Epidermal melanocyte (primary cell): Measurements from ENCODE around the gene AKR1C2.
"Not testable (repeated sequence)": the region's sequence is repeated elsewhere in the genome, so short reads cannot be mapped to it uniquely, and the experiment has no call there.

ENCODE experiments used
- DNase-seq: peaks from one replicate; pipeline ENCODE4 v3.0.0; 2011; ENCODE audit warnings: low spot score; ENCODE audit not compliant: insufficient read length

Gene AKR1C2

GRCh38 chr10:5025461-5025881 lies 21.8 kb upstream of the AKR1C2 start:
- not testable (repeated sequence) for DNase-seq

GRCh38 chr10:5023177-5023805 lies 19.6 kb upstream of the AKR1C2 start:
- DNase-seq = no peak

GRCh38 chr10:5021624-5022290 lies 18.1 kb upstream of the AKR1C2 start:
- not testable (repeated sequence) for DNase-seq

- not testable (repeated sequence) for DNase-seq
Observed at GRCh38 chr10:5019770-5020612, 16.3 kb upstream of the AKR1C2 start.

GRCh38 chr10:5018671-5019277 lies 15.1 kb upstream of the AKR1C2 start:
- DNase-seq = not testable (repeated sequence)

GRCh38 chr10:5018134-5018533 lies 14.5 kb upstream of the AKR1C2 start:
- no peak for DNase-seq

- no peak for DNase-seq
Observed at GRCh38 chr10:5014936-5015335, 11.3 kb upstream of the AKR1C2 start.

- DNase-seq = not testable (repeated sequence)
Observed at GRCh38 chr10:5014200-5014910, 10.7 kb upstream of the AKR1C2 start.

GRCh38 chr10:5013385-5013784 lies 9.7 kb upstream of the AKR1C2 start:
- DNase-seq = no peak

- DNase-seq = no peak
Observed at GRCh38 chr10:5012595-5012994, 8.9 kb upstream of the AKR1C2 start.

- DNase-seq = not testable (repeated sequence)
Observed at GRCh38 chr10:5011392-5011791, 7.7 kb upstream of the AKR1C2 start.

- not testable (repeated sequence) for DNase-seq
Observed at GRCh38 chr10:5010043-5010442, 6.4 kb upstream of the AKR1C2 start.

- not testable (repeated sequence) for DNase-seq
Observed at GRCh38 chr10:5008857-5009548, 5.3 kb upstream of the AKR1C2 start.

GRCh38 chr10:5004501-5004900 lies 844 bp upstream of the AKR1C2 start:
- DNase-seq = not testable (repeated sequence)

- DNase-seq = not testable (repeated sequence)
Observed at GRCh38 chr10:5004030-5004385, 351 bp upstream of the AKR1C2 start.

- no peak for DNase-seq
Observed at GRCh38 chr10:5002013-5002727, 1.5 kb downstream of the AKR1C2 start.

GRCh38 chr10:4998671-4999070 lies 5.0 kb downstream of the AKR1C2 start:
- no peak for DNase-seq

- DNase-seq = not testable (repeated sequence)
Observed at GRCh38 chr10:4994260-4994659, 9.4 kb downstream of the AKR1C2 start.

GRCh38 chr10:4992564-4992963 lies 11.1 kb downstream of the AKR1C2 start:
- DNase-seq = not testable (repeated sequence)

GRCh38 chr10:4991463-4991862 lies 12.2 kb downstream of the AKR1C2 start:
- not testable (repeated sequence) for DNase-seq
